ENCODE measurements around the gene PRTFDC1.
"Not testable (repeated sequence)": the region's sequence is repeated elsewhere in the genome, so short reads cannot be mapped to it uniquely, and the experiment has no call there.

- TF ChIP-seq CTCF (IDR thresholded peaks at IDR 0.05 in 8 of 11, conservative IDR thresholded peaks at IDR 0.05 in 3 of 11); POLR2A (IDR thresholded peaks at IDR 0.05): not testable (repeated sequence)
These were observed 16.5 kb upstream of the PRTFDC1 start for GRCh38 chr10:24968951-24969350.
